Non-pigmented ciliary epithelial cell (primary cell): ENCODE results near the gene FGF14.

Experiments
- DNase-seq: peaks from one replicate; pipeline ENCODE4 v3.0.0-alpha.2; 2010; ENCODE audit warnings: low read depth

FGF14 gene

DNA sequence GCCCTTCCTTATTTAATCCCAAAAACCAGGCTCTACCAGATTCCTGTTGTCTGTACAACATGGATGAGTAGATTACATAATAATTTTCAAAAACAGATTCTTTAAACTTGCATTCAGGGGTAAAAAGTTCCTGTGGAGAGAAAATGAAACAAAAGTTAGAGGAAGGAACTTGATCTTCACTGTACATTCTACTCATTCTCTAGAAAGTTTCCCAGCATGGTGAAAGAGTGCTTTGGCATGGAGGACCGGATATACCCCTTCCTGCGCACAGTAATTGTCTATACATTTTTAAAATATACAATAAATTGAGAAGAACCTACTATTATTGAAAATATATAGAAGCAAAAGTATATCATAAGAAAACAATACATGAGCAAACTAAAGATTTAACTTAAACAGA is 675.2 kb downstream of the FGF14 start:
- no peak for DNase-seq

- no peak for DNase-seq
Measured at GRCh38 chr13:101718496-101718895, 683.4 kb downstream of the FGF14 start.

DNA sequence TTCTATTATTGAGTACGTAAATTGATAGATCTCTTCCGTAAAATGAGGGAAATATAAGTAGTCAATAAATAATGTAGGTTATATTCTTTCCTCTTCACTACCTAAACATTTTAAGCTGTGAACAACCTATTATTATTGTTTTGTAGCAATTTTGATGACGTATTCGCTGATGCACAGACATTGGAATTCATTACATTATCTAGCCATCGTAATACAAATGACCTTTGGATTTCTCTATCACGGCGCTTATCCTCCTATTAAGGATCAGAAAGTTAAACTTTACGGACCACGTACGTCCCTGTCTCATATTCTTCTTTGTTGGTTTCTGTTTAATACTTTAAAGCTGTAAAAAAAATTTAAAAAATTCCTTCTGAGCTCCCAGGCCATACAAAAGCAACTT is 684.5 kb downstream of the FGF14 start:
- no peak for DNase-seq

DNA sequence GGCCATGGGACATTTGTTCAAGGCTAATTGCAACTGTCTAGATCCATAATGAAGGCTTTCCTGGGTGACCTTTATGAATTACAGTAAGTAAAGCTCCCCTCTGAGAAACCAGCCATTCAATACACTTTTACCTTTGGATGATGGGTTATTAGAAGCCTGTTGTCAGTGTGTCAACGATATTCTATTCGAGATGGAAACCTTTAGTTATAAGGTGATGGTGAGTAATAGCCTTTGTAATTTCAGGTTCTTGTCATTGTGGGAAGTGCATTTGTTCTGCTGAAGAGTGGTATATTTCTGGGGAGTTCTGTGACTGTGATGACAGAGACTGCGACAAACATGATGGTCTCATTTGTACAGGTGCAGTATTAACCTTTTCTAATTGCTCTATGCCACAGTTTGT is 687.7 kb downstream of the FGF14 start:
- no peak for DNase-seq

DNA sequence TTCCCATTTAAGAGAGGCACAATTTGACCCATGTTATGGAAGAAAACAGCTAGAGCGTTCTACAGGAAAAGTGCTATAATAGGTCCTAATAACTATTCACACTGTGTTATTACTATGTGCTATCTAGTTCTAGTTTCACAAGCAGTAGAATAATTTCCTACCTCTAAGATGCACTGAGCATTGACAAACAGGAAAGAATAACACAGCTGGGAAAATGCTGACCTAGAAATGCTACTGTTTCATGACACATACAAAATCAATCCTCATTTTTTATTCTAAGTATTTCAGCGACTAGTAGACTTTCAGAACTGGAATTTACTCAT is 689.9 kb downstream of the FGF14 start:
- DNase-seq: no peak

GRCh38 chr13:101711307-101712025 is 690.4 kb downstream of the FGF14 start:
- no peak for DNase-seq

GRCh38 chr13:101709952-101710351 is 691.9 kb downstream of the FGF14 start:
- DNase-seq: no peak

DNA sequence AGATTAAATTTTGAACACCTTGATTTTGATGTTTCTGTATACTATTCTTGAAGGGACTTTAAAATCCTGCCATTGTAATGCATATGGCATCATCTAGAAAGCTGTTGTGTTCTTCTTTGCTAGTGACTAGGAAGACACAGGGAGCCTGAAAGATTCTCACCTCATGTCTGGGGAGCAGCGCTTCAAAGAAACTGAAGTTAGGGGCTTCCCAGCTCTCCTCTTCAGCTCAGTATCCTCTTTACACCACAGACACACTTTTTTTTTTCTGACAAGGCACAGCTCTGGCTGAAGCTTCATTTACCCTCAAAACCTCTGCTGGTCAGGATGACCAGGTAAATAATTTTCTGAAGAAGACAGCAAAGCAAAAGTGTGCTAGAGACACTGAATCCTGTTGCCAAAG is 693.7 kb downstream of the FGF14 start:
- no peak for DNase-seq

- no peak for DNase-seq
Measured at GRCh38 chr13:101707659-101708058, 694.2 kb downstream of the FGF14 start.

GRCh38 chr13:101706651-101707050 is 695.2 kb downstream of the FGF14 start:
- peak; percentile 80 for DNase-seq

GRCh38 chr13:101703838-101704237 is 698.0 kb downstream of the FGF14 start:
- no peak for DNase-seq

DNA sequence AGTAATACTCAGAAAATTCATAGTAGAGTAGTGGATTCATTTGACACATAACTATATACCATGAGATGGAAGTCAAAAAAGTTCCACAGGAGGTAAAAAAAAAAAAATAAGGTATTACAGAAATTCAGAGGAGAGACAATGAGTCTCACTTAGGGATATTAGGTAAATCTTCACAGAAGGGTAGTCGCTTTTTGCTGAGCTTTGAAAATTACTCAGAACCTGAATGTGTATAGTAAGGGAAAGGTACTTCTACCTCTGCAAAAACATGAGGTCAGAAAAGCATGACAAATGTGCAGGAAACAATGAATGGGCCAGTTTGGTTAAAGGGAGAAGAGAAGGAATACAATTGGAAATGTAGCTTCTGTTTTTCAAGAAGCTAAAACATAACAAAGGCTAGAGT is 698.8 kb downstream of the FGF14 start:
- no peak for DNase-seq

GRCh38 chr13:101700598-101700997 is 701.2 kb downstream of the FGF14 start:
- DNase-seq: no peak

DNA sequence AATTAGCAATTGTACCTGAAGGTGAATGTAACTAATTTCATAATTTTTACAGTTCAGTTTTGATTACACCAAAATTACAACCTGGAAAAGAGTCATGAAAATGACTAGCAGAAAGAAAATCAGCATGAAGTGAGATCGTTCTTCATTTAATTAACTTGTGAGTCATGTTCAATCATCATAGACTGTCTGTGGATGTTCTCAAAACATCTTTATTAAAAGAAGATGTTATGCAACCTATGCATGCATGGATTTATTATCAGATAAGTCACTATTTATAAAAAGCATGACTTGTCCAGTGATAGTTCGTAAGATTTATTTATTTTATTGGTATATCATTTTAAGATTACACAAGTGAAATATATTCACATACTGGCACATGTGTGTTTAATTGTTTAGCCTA is 703.4 kb downstream of the FGF14 start:
- no peak for DNase-seq

DNA sequence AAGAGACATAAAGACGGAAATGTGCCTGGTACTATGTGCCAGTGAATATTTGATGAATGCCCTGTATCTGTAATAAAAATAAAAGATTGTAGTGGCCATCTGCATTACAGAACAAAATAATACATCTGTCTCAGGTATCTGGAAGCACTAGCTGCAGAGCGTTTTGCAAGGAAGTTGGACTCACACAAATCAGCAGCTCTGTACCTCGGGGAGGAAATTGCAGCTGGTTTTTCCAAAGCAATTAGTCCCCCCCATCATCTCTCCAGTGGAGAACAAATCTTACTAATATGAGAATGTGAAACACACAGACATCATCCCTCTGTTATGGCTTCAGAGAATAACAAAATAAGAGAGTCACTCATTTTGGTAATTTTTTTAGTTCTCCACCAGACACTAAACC is 704.1 kb downstream of the FGF14 start:
- no peak for DNase-seq

DNA sequence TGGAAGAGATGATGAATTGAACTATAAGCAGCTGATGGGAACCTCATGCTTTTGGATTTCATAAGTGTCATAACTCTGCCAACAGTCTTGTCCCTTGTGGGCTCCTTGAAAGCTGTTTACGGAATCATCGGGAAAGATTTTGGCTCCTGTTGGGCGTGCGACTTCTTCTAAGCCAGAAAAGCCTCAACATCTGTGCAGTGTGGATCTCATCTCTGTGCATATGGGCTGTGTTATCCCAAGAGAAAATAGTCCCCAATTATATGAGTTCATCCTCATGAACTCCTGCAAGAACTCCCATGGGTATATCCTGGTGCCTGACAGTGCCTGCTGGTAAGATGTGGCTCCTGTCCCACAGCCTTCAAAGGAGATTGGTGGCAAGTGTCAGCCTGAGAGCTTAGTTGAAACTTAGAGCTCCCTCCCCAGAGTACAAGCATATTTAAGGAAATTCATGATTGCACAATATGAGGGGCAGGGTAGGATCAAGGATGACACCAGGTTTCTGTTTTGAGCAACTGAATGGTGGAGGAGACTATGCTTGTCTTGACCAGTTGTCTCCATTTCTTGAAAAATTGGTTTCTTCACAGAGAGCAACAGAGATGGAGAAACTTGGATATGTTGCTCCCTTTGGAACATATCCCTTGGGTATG is 705.9 kb downstream of the FGF14 start:
- DNase-seq: no peak

- no peak for DNase-seq
Measured at GRCh38 chr13:101691341-101691860, 710.4 kb downstream of the FGF14 start.

DNA sequence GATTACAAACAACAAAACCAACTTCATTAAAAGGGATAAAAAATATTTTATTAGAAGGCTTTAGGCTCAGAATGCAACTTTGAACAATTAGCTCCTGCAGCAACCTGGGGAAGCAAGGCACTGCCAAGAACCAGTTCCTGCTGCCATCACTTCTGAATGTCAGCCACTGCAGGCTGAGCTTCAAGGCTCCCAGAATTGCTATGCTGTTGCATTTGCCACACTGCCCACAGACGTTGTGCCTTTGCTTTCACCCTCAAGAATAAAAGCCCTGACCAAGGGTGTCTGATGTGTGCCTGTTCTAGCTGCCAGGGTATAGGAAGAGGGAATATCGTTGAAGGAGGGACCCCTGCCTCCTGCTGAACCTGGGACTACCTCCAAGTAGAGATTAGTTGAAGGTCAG is 711.0 kb downstream of the FGF14 start:
- no peak for DNase-seq

DNA sequence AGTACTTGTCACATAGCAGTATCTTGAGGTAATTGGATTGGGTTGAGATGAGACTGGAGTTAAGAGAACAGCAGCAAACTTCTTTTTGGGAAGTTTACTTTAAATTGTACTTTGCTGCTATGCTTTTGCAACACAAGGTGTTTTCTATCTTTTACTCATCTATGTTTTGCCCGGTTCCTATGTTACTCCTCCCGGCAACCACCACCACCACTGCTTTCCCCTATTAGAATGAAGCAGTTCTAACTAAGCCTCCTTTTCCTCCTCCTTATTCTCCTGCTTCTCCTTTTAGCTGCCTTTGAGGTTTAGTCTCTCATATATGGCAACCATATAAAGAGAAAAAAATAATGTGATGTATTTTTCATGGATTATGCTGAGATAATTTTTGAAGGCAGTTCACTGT is 715.8 kb downstream of the FGF14 start:
- no peak for DNase-seq

- no peak for DNase-seq
Measured at GRCh38 chr13:101681834-101682233, 720.0 kb downstream of the FGF14 start.

DNA sequence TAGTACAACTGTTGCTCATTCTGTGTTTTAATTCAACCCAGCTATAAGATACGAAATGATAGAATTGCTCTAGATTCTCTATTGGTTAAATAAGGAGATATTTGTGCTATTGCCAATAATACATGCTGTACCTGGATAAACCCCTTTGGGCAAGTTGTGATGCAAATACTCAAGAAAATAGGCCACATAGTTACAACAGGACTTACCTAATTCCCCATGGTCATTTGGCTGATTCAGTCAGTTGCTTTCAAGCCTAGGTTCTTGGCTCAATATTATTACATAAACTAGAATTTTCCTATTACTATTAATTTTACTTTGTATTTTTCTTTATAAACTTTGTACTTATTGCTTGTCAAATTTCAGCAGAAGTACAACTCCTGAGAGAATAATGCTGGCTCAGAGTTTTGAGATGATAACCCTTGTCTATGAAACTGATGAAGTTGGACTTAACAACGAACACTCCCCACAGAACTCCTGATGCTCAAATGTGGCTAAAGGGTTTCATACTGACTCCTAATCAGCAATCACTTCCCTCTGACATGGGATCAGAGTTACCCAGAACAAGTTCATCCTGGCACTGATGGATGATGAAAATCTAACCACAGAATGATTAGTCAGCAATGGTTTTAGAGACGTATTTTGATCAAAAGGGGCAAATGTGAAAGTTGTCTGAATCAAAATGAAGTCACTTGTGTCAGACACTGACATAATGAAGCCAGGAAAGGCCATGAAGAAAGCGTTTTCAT is 728.3 kb downstream of the FGF14 start:
- DNase-seq: no peak

GRCh38 chr13:101661839-101662238 is 740.0 kb downstream of the FGF14 start:
- no peak for DNase-seq
